ENCODE data around the gene SOX8. TPM values are rescaled to one million over a fixed set of nuclear protein-coding genes. Genes with fewer than 3 reads are reported as not detected.
"Not testable (repeated sequence)": the region's sequence is repeated elsewhere in the genome, so short reads cannot be mapped to it uniquely, and the experiment has no call there.

The SOX8 gene
- total RNA-seq, 1 experiment from 2014 or later = 5.2 TPM

GRCh38 chr16:953818-954217 is 27.8 kb upstream of the SOX8 start:
- H3K4me1 ChIP-seq (ENCODE audit: control insufficient read depth in 1 of 2, insufficient read depth in 2 of 2, low read length in 2 of 2); intact Hi-C loops (cut with micrococcal nuclease); H3K79me2 ChIP-seq (ENCODE audit: insufficient read depth, low read length); H3K9ac ChIP-seq (ENCODE audit: low read length); H3K9me3 ChIP-seq (ENCODE audit: control insufficient read depth in 1 of 2, insufficient read depth in 1 of 2, low read depth in 1 of 2, low read length in 2 of 2); H2AFZ ChIP-seq (ENCODE audit: low read depth, low read length, poor library complexity, severe bottlenecking); H3K27me3 ChIP-seq (ENCODE audit: insufficient read depth, low read length); ATAC-seq; H3K4me2 ChIP-seq (ENCODE audit: low read length); H3K36me3 ChIP-seq (ENCODE audit: control insufficient read depth in 1 of 2, insufficient read depth in 2 of 2, low read length in 2 of 2); H3K9me2 ChIP-seq (ENCODE audit: insufficient read depth); BruUV-seq (replicated peaks); H3K4me3 ChIP-seq (replicated peaks in 1 of 2; ENCODE audit: low read depth in 1 of 2, low read length in 2 of 2); RAD21 ChIA-PET (ENCODE audit: low non-redundant PET in 1 of 2, low total read pairs in 2 of 2, uncharacterized antibody in 2 of 2, unreplicated experiment in 2 of 2); DNase-seq (ENCODE audit: low read depth, low spot score); H4K20me1 ChIP-seq (ENCODE audit: insufficient read depth); POLR2A ChIA-PET; CTCF ChIA-PET; H3K27ac ChIP-seq (ENCODE audit: low read depth, low read length): not testable (repeated sequence)

GRCh38 chr16:955766-956165 is 25.8 kb upstream of the SOX8 start:
- POLR2A ChIA-PET = not testable (repeated sequence)

GRCh38 chr16:959232-960040 is 22.1 kb upstream of the SOX8 start:
- Histone ChIP-seq H3K9ac (ENCODE audit: low read length) (no peak overlapping the region), H3K9me3 (ENCODE audit: control insufficient read depth in 1 of 2, insufficient read depth in 1 of 2, low read depth in 1 of 2, low read length in 2 of 2) (no peaks in the 10 kb centered on the region), H3K27ac (ENCODE audit: low read depth, low read length) (no peak overlapping the region), H3K9me2 (ENCODE audit: insufficient read depth) (no peaks in the 10 kb centered on the region), H3K27me3 (ENCODE audit: insufficient read depth, low read length) (no peaks in the 10 kb centered on the region), H4K20me1 (ENCODE audit: insufficient read depth) (no peaks in the 10 kb centered on the region), H3K4me1 (ENCODE audit: control insufficient read depth in 1 of 2, insufficient read depth in 2 of 2, low read length in 2 of 2) (no peaks in the 10 kb centered on the region), H3K36me3 (ENCODE audit: control insufficient read depth in 1 of 2, insufficient read depth in 2 of 2, low read length in 2 of 2) (no peaks in the 10 kb centered on the region), H3K79me2 (ENCODE audit: insufficient read depth, low read length) (no peaks in the 10 kb centered on the region), H3K4me2 (ENCODE audit: low read length) (no peak overlapping the region), H3K4me3 (replicated peaks in 1 of 2; ENCODE audit: low read depth in 1 of 2, low read length in 2 of 2) (no peak overlapping the region), H2AFZ (ENCODE audit: low read depth, low read length, poor library complexity, severe bottlenecking) (no peak overlapping the region)
- POLR2A ChIA-PET = no interaction called here
- ATAC-seq (no peak), DNase-seq (ENCODE audit: low read depth, low spot score) (no peak)
- CTCF ChIA-PET = no interaction called here
- BruUV-seq (replicated peaks) = no TSS peak
- RAD21 ChIA-PET (ENCODE audit: low non-redundant PET in 1 of 2, low total read pairs in 2 of 2, uncharacterized antibody in 2 of 2, unreplicated experiment in 2 of 2) = no interaction called here
- intact Hi-C loops (cut with micrococcal nuclease) = no loop called here
- TF ChIP-seq POLR2A (IDR thresholded peaks at IDR 0.05; ENCODE audit: borderline replicate concordance, extremely low read depth, insufficient read depth, insufficient read length) = no peak
- TF ChIP-seq ZBTB33 (IDR thresholded peaks at IDR 0.05; ENCODE audit: extremely low read depth, insufficient replicate concordance, low read length) = no peak
- no peak for TF ChIP-seq FOSL1 (IDR thresholded peaks at IDR 0.05; ENCODE audit: low read depth)
- TF ChIP-seq SP1 (IDR thresholded peaks at IDR 0.05; ENCODE audit: low read depth) = no peak
- TF ChIP-seq CBX3 (IDR thresholded peaks at IDR 0.05; ENCODE audit: low read depth) = no peak
- no peak for TF ChIP-seq CTCF (IDR thresholded peaks at IDR 0.05 in 2 of 3, conservative IDR thresholded peaks at IDR 0.05 in 1 of 3; ENCODE audit: borderline replicate concordance in 1 of 3, insufficient read depth in 1 of 3, low read depth in 2 of 3, low read length in 2 of 3)
- TF ChIP-seq CEBPB (IDR thresholded peaks at IDR 0.05; ENCODE audit: low read depth) = no peak
- no peak for TF ChIP-seq EZH2phosphoT487 (IDR thresholded peaks at IDR 0.05; ENCODE audit: borderline replicate concordance)
- no peak for TF ChIP-seq SRF (IDR thresholded peaks at IDR 0.05; ENCODE audit: low read depth)

More at GRCh38 chr16:955766-956165, 25.8 kb upstream of the SOX8 start:
- H3K79me2 ChIP-seq (ENCODE audit: insufficient read depth, low read length); H3K4me3 ChIP-seq (replicated peaks in 1 of 2; ENCODE audit: low read depth in 1 of 2, low read length in 2 of 2); H2AFZ ChIP-seq (ENCODE audit: low read depth, low read length, poor library complexity, severe bottlenecking); H3K36me3 ChIP-seq (ENCODE audit: control insufficient read depth in 1 of 2, insufficient read depth in 2 of 2, low read length in 2 of 2); intact Hi-C loops (cut with micrococcal nuclease); RAD21 ChIA-PET (ENCODE audit: low non-redundant PET in 1 of 2, low total read pairs in 2 of 2, uncharacterized antibody in 2 of 2, unreplicated experiment in 2 of 2); H3K9ac ChIP-seq (ENCODE audit: low read length); H3K9me3 ChIP-seq (ENCODE audit: control insufficient read depth in 1 of 2, insufficient read depth in 1 of 2, low read depth in 1 of 2, low read length in 2 of 2); DNase-seq (ENCODE audit: low read depth, low spot score); H3K4me1 ChIP-seq (ENCODE audit: control insufficient read depth in 1 of 2, insufficient read depth in 2 of 2, low read length in 2 of 2); H3K9me2 ChIP-seq (ENCODE audit: insufficient read depth); BruUV-seq (replicated peaks); H3K27ac ChIP-seq (ENCODE audit: low read depth, low read length); H3K4me2 ChIP-seq (ENCODE audit: low read length); H4K20me1 ChIP-seq (ENCODE audit: insufficient read depth); H3K27me3 ChIP-seq (ENCODE audit: insufficient read depth, low read length); CTCF ChIA-PET; ATAC-seq: not testable (repeated sequence)
